NB4 (cell line): ENCODE results near the gene CUL2.

Source experiments
- TF ChIP-seq, protein P1 (sequence below): IDR thresholded peaks from one replicate; pipeline ENCODE4 v1.5.1; 2012; ENCODE audit warnings: low read depth, low read length
- TF ChIP-seq, protein P2 (sequence below): IDR thresholded peaks from 2 replicates; pipeline ENCODE4 v1.6.1; 2011; ENCODE audit warnings: low read depth, low read length

DNA sequence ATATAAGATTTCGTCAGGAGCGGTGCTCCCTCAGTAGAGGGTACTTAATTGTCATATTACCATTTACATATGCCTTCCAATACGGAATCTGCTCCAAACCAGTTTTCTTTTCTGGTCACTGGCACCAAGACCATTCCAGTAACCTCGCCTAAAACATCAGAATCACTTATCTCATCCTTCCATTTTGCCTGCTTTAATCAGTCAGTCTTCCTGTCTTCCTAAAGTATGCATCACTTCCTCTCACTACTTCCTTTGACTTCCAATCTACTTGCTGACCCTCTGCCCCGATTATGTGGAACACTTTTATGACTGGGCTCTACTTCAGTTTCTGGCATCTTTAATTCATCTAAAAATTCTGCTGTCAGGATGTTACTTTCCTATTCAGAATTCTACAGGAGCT, 33.5 kb downstream of the CUL2 start:
- TF ChIP-seq, protein P1, sequence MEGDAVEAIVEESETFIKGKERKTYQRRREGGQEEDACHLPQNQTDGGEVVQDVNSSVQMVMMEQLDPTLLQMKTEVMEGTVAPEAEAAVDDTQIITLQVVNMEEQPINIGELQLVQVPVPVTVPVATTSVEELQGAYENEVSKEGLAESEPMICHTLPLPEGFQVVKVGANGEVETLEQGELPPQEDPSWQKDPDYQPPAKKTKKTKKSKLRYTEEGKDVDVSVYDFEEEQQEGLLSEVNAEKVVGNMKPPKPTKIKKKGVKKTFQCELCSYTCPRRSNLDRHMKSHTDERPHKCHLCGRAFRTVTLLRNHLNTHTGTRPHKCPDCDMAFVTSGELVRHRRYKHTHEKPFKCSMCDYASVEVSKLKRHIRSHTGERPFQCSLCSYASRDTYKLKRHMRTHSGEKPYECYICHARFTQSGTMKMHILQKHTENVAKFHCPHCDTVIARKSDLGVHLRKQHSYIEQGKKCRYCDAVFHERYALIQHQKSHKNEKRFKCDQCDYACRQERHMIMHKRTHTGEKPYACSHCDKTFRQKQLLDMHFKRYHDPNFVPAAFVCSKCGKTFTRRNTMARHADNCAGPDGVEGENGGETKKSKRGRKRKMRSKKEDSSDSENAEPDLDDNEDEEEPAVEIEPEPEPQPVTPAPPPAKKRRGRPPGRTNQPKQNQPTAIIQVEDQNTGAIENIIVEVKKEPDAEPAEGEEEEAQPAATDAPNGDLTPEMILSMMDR: no peak
- TF ChIP-seq, protein P2, sequence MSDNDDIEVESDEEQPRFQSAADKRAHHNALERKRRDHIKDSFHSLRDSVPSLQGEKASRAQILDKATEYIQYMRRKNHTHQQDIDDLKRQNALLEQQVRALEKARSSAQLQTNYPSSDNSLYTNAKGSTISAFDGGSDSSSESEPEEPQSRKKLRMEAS: no peak
